Osteocyte (in vitro differentiated cells): ENCODE measurements around the gene SYTL2. TPM values are rescaled to one million over a fixed set of nuclear protein-coding genes. Genes with fewer than 3 reads are reported as not detected.
"Not testable (repeated sequence)": the region's sequence is repeated elsewhere in the genome, so short reads cannot be mapped to it uniquely, and the experiment has no call there.

Source experiments
- DNase-seq: peaks from one replicate; pipeline ENCODE4 v3.0.0; 2021; ENCODE audit warnings: mixed read lengths; ENCODE audit not compliant: unreplicated experiment; ENCODE audit errors: extremely low spot score
- H3K27ac Mint-ChIP-seq: one replicate; pipeline ENCODE4 v1.8.0; 2021; ENCODE audit warnings: mild to moderate bottlenecking, mixed read lengths; ENCODE audit not compliant: unreplicated experiment
- H3K27me3 Mint-ChIP-seq: one replicate; pipeline ENCODE4 v1.8.0; 2021; ENCODE audit warnings: mixed read lengths; ENCODE audit not compliant: unreplicated experiment
- H3K36me3 Mint-ChIP-seq: one replicate; pipeline ENCODE4 v1.8.0; 2021; ENCODE audit warnings: mixed read lengths; ENCODE audit not compliant: unreplicated experiment
- H3K4me1 Mint-ChIP-seq: one replicate; pipeline ENCODE4 v1.8.0; 2021; ENCODE audit warnings: mixed read lengths; ENCODE audit not compliant: unreplicated experiment
- H3K4me3 Mint-ChIP-seq: one replicate; pipeline ENCODE4 v1.8.0; 2021; ENCODE audit warnings: mild to moderate bottlenecking, moderate library complexity, mixed read lengths; ENCODE audit not compliant: unreplicated experiment
- H3K9me3 Mint-ChIP-seq: one replicate; pipeline ENCODE4 v1.8.0; 2021; ENCODE audit warnings: mixed read lengths; ENCODE audit not compliant: unreplicated experiment
- CTCF ChIP-seq: fragments of 200-600 bp; sonication (generic); IDR thresholded peaks from 2 replicates; pipeline ENCODE4 v1.5.0; 2021; ENCODE audit warnings: antibody characterized with exemption, mild to moderate bottlenecking, moderate library complexity
- total RNA-seq: library from RNA; stranded (reverse); gene quantifications from 2 replicates; pipeline ENCODE4 v1.2.1, GENCODE V29; 2021

SYTL2 gene
- total RNA-seq, 1 donor from 2014 or later = 4.0 TPM

- no peak for TF ChIP-seq CTCF
- DNase-seq = no peak
- Mint-ChIP-seq H3K27ac (peak overlapping the region; percentile 96), H3K9me3 (peaks cover 5% of the 10 kb centered on the region), H3K27me3 (no peaks in the 10 kb centered on the region), H3K36me3 (no peaks in the 10 kb centered on the region), H3K4me3 (peak overlapping the region; percentile 84), H3K4me1 (peaks cover 10% of the 10 kb centered on the region)
Observed at GRCh38 chr11:85854212-85854556, 43.2 kb upstream of the SYTL2 start.

GRCh38 chr11:85853541-85853940 is 42.6 kb upstream of the SYTL2 start:
- H3K4me3 Mint-ChIP-seq, DNase-seq, H3K27ac Mint-ChIP-seq, H3K27me3 Mint-ChIP-seq, H3K9me3 Mint-ChIP-seq, H3K36me3 Mint-ChIP-seq: not testable (repeated sequence)
- H3K4me1 Mint-ChIP-seq = peaks cover 12% of the 10 kb centered on the region

- H3K4me3 Mint-ChIP-seq, H3K9me3 Mint-ChIP-seq: not testable (repeated sequence)
Observed at GRCh38 chr11:85852754-85853153, 41.8 kb upstream of the SYTL2 start.

GRCh38 chr11:85848556-85848955 is 37.6 kb upstream of the SYTL2 start:
- Mint-ChIP-seq H3K27ac (no peak overlapping the region), H3K4me1 (peaks cover 4% of the 10 kb centered on the region), H3K9me3 (peaks cover 4% of the 10 kb centered on the region), H3K4me3 (no peak overlapping the region), H3K36me3 (peaks cover 2% of the 10 kb centered on the region), H3K27me3 (no peaks in the 10 kb centered on the region)
- DNase-seq = no peak
- no peak for TF ChIP-seq CTCF

More at GRCh38 chr11:85852754-85853153, 41.8 kb upstream of the SYTL2 start:
- not testable (repeated sequence) for H3K27ac Mint-ChIP-seq, DNase-seq, H3K36me3 Mint-ChIP-seq, H3K27me3 Mint-ChIP-seq
- H3K4me1 Mint-ChIP-seq = peaks cover 12% of the 10 kb centered on the region

- H3K36me3 Mint-ChIP-seq = peaks cover 2% of the 10 kb centered on the region
- no peaks in the 10 kb centered on the region for H3K27me3 Mint-ChIP-seq
- no peak overlapping the region for H3K4me3 Mint-ChIP-seq
- H3K4me1 Mint-ChIP-seq = peaks cover 2% of the 10 kb centered on the region
- H3K27ac Mint-ChIP-seq = no peak overlapping the region
- TF ChIP-seq CTCF = no peak
- peaks cover 4% of the 10 kb centered on the region for H3K9me3 Mint-ChIP-seq
- DNase-seq = no peak
Observed at GRCh38 chr11:85848006-85848405, 37.1 kb upstream of the SYTL2 start.

- H3K36me3 Mint-ChIP-seq = peaks cover 2% of the 10 kb centered on the region
Observed at GRCh38 chr11:85847436-85847835, 36.5 kb upstream of the SYTL2 start.

More at GRCh38 chr11:85847436-85847835, 36.5 kb upstream of the SYTL2 start:
- Mint-ChIP-seq H3K4me3 (no peak overlapping the region), H3K27ac (no peak overlapping the region), H3K27me3 (peaks cover 1% of the 10 kb centered on the region), H3K9me3 (peaks cover 4% of the 10 kb centered on the region), H3K4me1 (peaks cover 2% of the 10 kb centered on the region)
- no peak for TF ChIP-seq CTCF
- DNase-seq = no peak
